H7 (cell line): Measurements from ENCODE around the gene C19orf53. TPM values are rescaled to one million over a fixed set of nuclear protein-coding genes. Genes with fewer than 3 reads are reported as not detected.

Experiments
- DNase-seq: peaks from one replicate; pipeline ENCODE4 v3.0.0; 2012
- H3K27me3 ChIP-seq: 2 replicates; pipeline ENCODE4 v1.6.0; 2011; ENCODE audit warnings: mild to moderate bottlenecking, low read length; ENCODE audit not compliant: control insufficient read depth, insufficient read depth
- H3K36me3 ChIP-seq: replicated peaks from 2 replicates; pipeline ENCODE4 v1.5.1; 2011; ENCODE audit warnings: low read length; ENCODE audit not compliant: control insufficient read depth, insufficient read depth
- H3K4me3 ChIP-seq: 2 replicates; pipeline ENCODE4 v1.5.1; 2011; ENCODE audit warnings: low read depth, mild to moderate bottlenecking, control low read depth, low read length, moderate library complexity; ENCODE audit not compliant: insufficient read depth
- total RNA-seq: library from RNA; depleted of rRNA; stranded (reverse); fragments of >200 nt; shearing (Covaris generic); gene quantifications from 2 replicates; pipeline ENCODE4 v1.2.3, GENCODE V29; 2014

The C19orf53 gene
- total RNA-seq, 1 experiment from 2014 or later: 120 TPM

- Histone ChIP-seq H3K27me3 (no peaks in the 10 kb centered on the region), H3K36me3 (peaks cover 3% of the 10 kb centered on the region), H3K4me3 (peak overlapping the region; percentile 68)
- DNase-seq: peak; percentile 86
Observed at GRCh38 chr19:13796301-13797057, 22.2 kb downstream of the C19orf53 start.

- H3K36me3 ChIP-seq: peaks cover 3% of the 10 kb centered on the region
- H3K4me3 ChIP-seq: no peak overlapping the region
- no peaks in the 10 kb centered on the region for H3K27me3 ChIP-seq
- DNase-seq: peak; percentile 10
Observed at GRCh38 chr19:13797058-13797440, 22.8 kb downstream of the C19orf53 start.

GRCh38 chr19:13797870-13798269 lies 23.6 kb downstream of the C19orf53 start:
- H3K27me3 ChIP-seq: no peaks in the 10 kb centered on the region
- no peak overlapping the region for H3K4me3 ChIP-seq
- peaks cover 3% of the 10 kb centered on the region for H3K36me3 ChIP-seq
- no peak for DNase-seq

GRCh38 chr19:13799669-13800068 lies 25.4 kb downstream of the C19orf53 start:
- peaks cover 3% of the 10 kb centered on the region for H3K36me3 ChIP-seq

GRCh38 chr19:13803038-13803437 lies 28.8 kb downstream of the C19orf53 start:
- H3K36me3 ChIP-seq: peaks cover 5% of the 10 kb centered on the region
- peak; percentile 35 for DNase-seq
- no peak overlapping the region for H3K4me3 ChIP-seq
- no peaks in the 10 kb centered on the region for H3K27me3 ChIP-seq

More at GRCh38 chr19:13799669-13800068, 25.4 kb downstream of the C19orf53 start:
- Histone ChIP-seq H3K4me3 (no peak overlapping the region), H3K27me3 (no peaks in the 10 kb centered on the region)
- peak; percentile 40 for DNase-seq

GRCh38 chr19:13804830-13805683 lies 30.8 kb downstream of the C19orf53 start:
- peaks cover 8% of the 10 kb centered on the region for H3K36me3 ChIP-seq
- no peaks in the 10 kb centered on the region for H3K27me3 ChIP-seq
- no peak overlapping the region for H3K4me3 ChIP-seq
- peak; percentile 93 for DNase-seq

GRCh38 chr19:13806728-13807127 lies 32.5 kb downstream of the C19orf53 start:
- no peak overlapping the region for H3K4me3 ChIP-seq
- no peaks in the 10 kb centered on the region for H3K27me3 ChIP-seq

GRCh38 chr19:13807421-13808021 lies 33.3 kb downstream of the C19orf53 start:
- Histone ChIP-seq H3K27me3 (no peaks in the 10 kb centered on the region), H3K4me3 (no peak overlapping the region), H3K36me3 (peaks cover 6% of the 10 kb centered on the region)
- DNase-seq: no peak

More at GRCh38 chr19:13806728-13807127, 32.5 kb downstream of the C19orf53 start:
- peak; percentile 10 for DNase-seq
- H3K36me3 ChIP-seq: peaks cover 5% of the 10 kb centered on the region

GRCh38 chr19:13808856-13809255 lies 34.6 kb downstream of the C19orf53 start:
- Histone ChIP-seq H3K36me3 (peaks cover 9% of the 10 kb centered on the region), H3K27me3 (no peaks in the 10 kb centered on the region), H3K4me3 (no peak overlapping the region)
- DNase-seq: peak; percentile 41

- peaks cover 13% of the 10 kb centered on the region for H3K36me3 ChIP-seq
- H3K27me3 ChIP-seq: no peaks in the 10 kb centered on the region
- no peak for DNase-seq
- H3K4me3 ChIP-seq: no peak overlapping the region
Observed at GRCh38 chr19:13812544-13812943, 38.3 kb downstream of the C19orf53 start.

- Histone ChIP-seq H3K36me3 (peaks cover 13% of the 10 kb centered on the region), H3K27me3 (no peaks in the 10 kb centered on the region)
- no peak for DNase-seq
Observed at GRCh38 chr19:13813147-13813546, 38.9 kb downstream of the C19orf53 start.

GRCh38 chr19:13814550-13814949 lies 40.3 kb downstream of the C19orf53 start:
- H3K36me3 ChIP-seq: peaks cover 9% of the 10 kb centered on the region
- peak; percentile 11 for DNase-seq

More at GRCh38 chr19:13813147-13813546, 38.9 kb downstream of the C19orf53 start:
- no peak overlapping the region for H3K4me3 ChIP-seq

GRCh38 chr19:13817018-13817614 lies 42.9 kb downstream of the C19orf53 start:
- peak; percentile 98 for DNase-seq
- H3K36me3 ChIP-seq: peaks cover 10% of the 10 kb centered on the region
- no peaks in the 10 kb centered on the region for H3K27me3 ChIP-seq
- H3K4me3 ChIP-seq: peak overlapping the region; percentile 66

More at GRCh38 chr19:13814550-13814949, 40.3 kb downstream of the C19orf53 start:
- Histone ChIP-seq H3K27me3 (no peaks in the 10 kb centered on the region), H3K4me3 (no peak overlapping the region)
